Uterus (tissue), 4 donors: ENCODE results near the gene C9orf72. TPM values are rescaled to one million over a fixed set of nuclear protein-coding genes. Genes with fewer than 3 reads are reported as not detected.

Experiments
- DNase-seq, 2 donors: peaks; one replicate each; pipeline ENCODE4 v3.0.0-alpha.2; 2019 to 2020
- H3K27ac ChIP-seq, 2 donors: fragments of 200-600 bp; sonication (generic); 1 replicate in 1 of 2; 2 replicates in 1 of 2; pipeline ENCODE4 v1.5.1; 2016 to 2018
- H3K27me3 ChIP-seq, 2 donors: fragments of 200-600 bp; sonication (generic); one replicate each; pipeline ENCODE4 v1.5.1; 2018 to 2019; ENCODE audit warnings: control low read depth in 1 of 2
- H3K36me3 ChIP-seq, 2 donors: fragments of 200-600 bp; sonication (generic); one replicate each; pipeline ENCODE4 v1.5.1; 2019; ENCODE audit warnings: control low read depth in 1 of 2
- H3K4me1 ChIP-seq, 2 donors: fragments of 200-600 bp; sonication (generic); one replicate each; pipeline ENCODE4 v1.5.1; 2018 to 2019; ENCODE audit warnings: control low read depth in 1 of 2
- H3K4me3 ChIP-seq, 2 donors: fragments of 200-600 bp; sonication (generic); 1 replicate in 1 of 2; 2 replicates in 1 of 2; pipeline ENCODE4 v1.5.1; 2018 to 2019; ENCODE audit warnings: mild to moderate bottlenecking in 1 of 2
- H3K9me3 ChIP-seq, 2 donors: fragments of 200-600 bp; sonication (generic); one replicate each; pipeline ENCODE4 v1.5.1; 2019; ENCODE audit warnings: control low read depth in 1 of 2
- CTCF ChIP-seq, 4 experiments: fragments of 200-600 bp in 2 of 4; fragments of 450-650 bp in 2 of 4; sonication (generic) in 2 of 4; IDR thresholded peaks; one replicate each; pipeline ENCODE4 v1.5.1; 2016 to 2019; ENCODE audit warnings: antibody characterized with exemption in 4 of 4, mild to moderate bottlenecking in 2 of 4, moderate library complexity in 1 of 4
- POLR2A ChIP-seq, 2 donors: fragments of 450-650 bp; IDR thresholded peaks; one replicate each; pipeline ENCODE4 v1.6.1; 2016; ENCODE audit warnings: antibody characterized with exemption in 2 of 2, mild to moderate bottlenecking in 1 of 2, moderate library complexity in 1 of 2
- intact Hi-C: fragments of 100-400 bp; cut with DNase I; formaldehyde crosslinking; loops from one replicate; pipeline ENCODE4 v1.15.1; 2023; ENCODE audit warnings: low total_unique reads
- total RNA-seq, 4 donors: library from RNA; depleted of rRNA in 3 of 4; stranded (reverse); fragments of >200 nt in 3 of 4; gene quantifications; one replicate each; pipeline versions ENCODE4 v1.1.0 to v1.2.4, GENCODE V29; 2014 to 2023
- donor health status: DM: yes; HTN: yes; CAD: no.

Gene C9orf72
- total RNA-seq, 4 donors from 2014 or later: 16.1 to 46.2 (median 32.1) TPM

- Histone ChIP-seq H3K27me3 (no peaks in the 10 kb centered on the region), H3K4me3 (no peak overlapping the region), H3K36me3 (no peaks in the 10 kb centered on the region), H3K4me1 (no peaks in the 10 kb centered on the region), H3K9me3 (no peaks in the 10 kb centered on the region), H3K27ac (no peak overlapping the region)
- TF ChIP-seq POLR2A (IDR thresholded peaks at IDR 0.05) (no peak), CTCF (IDR thresholded peaks at IDR 0.05) (no peak)
- no peak for DNase-seq
- intact Hi-C loops: no loop called here
These were observed 18.4 kb upstream of the C9orf72 start for GRCh38 chr9:27591672-27592071.

GRCh38 chr9:27591093-27591492 lies 17.8 kb upstream of the C9orf72 start:
- TF ChIP-seq POLR2A (IDR thresholded peaks at IDR 0.05) (no peak), CTCF (IDR thresholded peaks at IDR 0.05) (no peak)
- intact Hi-C loops: no loop called here
- H3K9me3 ChIP-seq: no peaks in the 10 kb centered on the region

GRCh38 chr9:27590651-27591050 lies 17.4 kb upstream of the C9orf72 start:
- DNase-seq: no peak
- no peaks in the 10 kb centered on the region for H3K36me3 ChIP-seq
- H3K9me3 ChIP-seq: no peaks in the 10 kb centered on the region
- H3K27ac ChIP-seq: no peak overlapping the region
- no peak for TF ChIP-seq POLR2A (IDR thresholded peaks at IDR 0.05)
- TF ChIP-seq CTCF (IDR thresholded peaks at IDR 0.05): no peak
- intact Hi-C loops: no loop called here
- H3K4me1 ChIP-seq: no peaks in the 10 kb centered on the region
- H3K27me3 ChIP-seq: no peaks in the 10 kb centered on the region
- no peak overlapping the region for H3K4me3 ChIP-seq

More at GRCh38 chr9:27591093-27591492, 17.8 kb upstream of the C9orf72 start:
- no peak overlapping the region for H3K27ac ChIP-seq
- H3K36me3 ChIP-seq: no peaks in the 10 kb centered on the region
- H3K27me3 ChIP-seq: no peaks in the 10 kb centered on the region
- no peaks in the 10 kb centered on the region for H3K4me1 ChIP-seq
- no peak for DNase-seq
- no peak overlapping the region for H3K4me3 ChIP-seq

- H3K9me3 ChIP-seq: no peaks in the 10 kb centered on the region
- H3K27me3 ChIP-seq: no peaks in the 10 kb centered on the region
- no peak overlapping the region for H3K27ac ChIP-seq
- intact Hi-C loops: no loop called here
- no peaks in the 10 kb centered on the region for H3K36me3 ChIP-seq
- TF ChIP-seq POLR2A (IDR thresholded peaks at IDR 0.05) (no peak), CTCF (IDR thresholded peaks at IDR 0.05) (no peak)
- no peak for DNase-seq
- H3K4me3 ChIP-seq: no peak overlapping the region
- no peaks in the 10 kb centered on the region for H3K4me1 ChIP-seq
These were observed 16.2 kb upstream of the C9orf72 start for GRCh38 chr9:27589462-27589861.

- Histone ChIP-seq H3K9me3 (no peaks in the 10 kb centered on the region), H3K27me3 (no peaks in the 10 kb centered on the region), H3K4me3 (no peak overlapping the region), H3K36me3 (no peaks in the 10 kb centered on the region), H3K27ac (no peak overlapping the region), H3K4me1 (no peaks in the 10 kb centered on the region)
- no peak for DNase-seq
- intact Hi-C loops: no loop called here
- TF ChIP-seq POLR2A (IDR thresholded peaks at IDR 0.05) (no peak), CTCF (IDR thresholded peaks at IDR 0.05) (no peak)
These were observed 13.0 kb upstream of the C9orf72 start for GRCh38 chr9:27586304-27586703.
